GM12865 (cell line): ENCODE measurements around the gene KIF18A.

Experiments
- DNase-seq: peaks from one replicate; pipeline ENCODE4 v3.0.0; 2010; ENCODE audit warnings: low read depth
- H3K4me3 ChIP-seq: 2 replicates; pipeline ENCODE4 v1.5.1; 2011; ENCODE audit warnings: mild to moderate bottlenecking, low read depth, low read length, control low read depth
- TF ChIP-seq, protein P1 (sequence below): IDR thresholded peaks from 2 replicates; pipeline ENCODE4 v1.5.1; 2011; ENCODE audit warnings: low read length, control low read depth, low read depth, inconsistent platforms; ENCODE audit not compliant: insufficient read depth; ENCODE audit errors: missing control alignments

KIF18A gene

DNA sequence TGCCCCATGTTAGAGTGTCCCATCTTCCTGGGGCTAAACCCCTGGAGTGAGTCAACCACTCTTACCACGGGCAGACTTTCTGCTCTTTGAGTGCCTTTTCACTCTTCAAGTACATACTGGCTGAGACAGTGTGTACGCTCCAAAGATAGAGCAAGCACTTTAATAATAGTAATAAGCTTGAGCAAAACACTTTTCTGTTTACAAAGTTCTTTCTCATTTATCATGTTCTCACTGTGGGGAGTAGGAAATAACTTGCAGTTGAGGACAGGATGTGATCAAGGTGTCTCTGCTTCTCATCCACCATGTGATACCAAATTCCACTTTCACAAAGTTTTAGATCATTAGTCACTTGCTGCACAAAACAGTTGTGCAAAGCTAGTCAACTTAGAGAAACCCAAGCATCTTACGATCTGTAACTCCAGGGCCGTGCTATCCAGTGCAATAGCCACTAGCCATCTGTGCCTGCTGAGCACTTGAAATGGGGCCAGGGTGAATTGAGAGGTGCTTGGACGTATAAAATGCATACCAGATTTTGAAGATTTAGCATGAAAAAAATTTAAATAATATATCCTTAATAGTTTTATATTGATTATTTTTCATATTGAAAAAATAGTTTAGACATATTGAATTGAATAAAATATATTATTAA, 135.3 kb downstream of the KIF18A start:
- TF ChIP-seq, protein P1, sequence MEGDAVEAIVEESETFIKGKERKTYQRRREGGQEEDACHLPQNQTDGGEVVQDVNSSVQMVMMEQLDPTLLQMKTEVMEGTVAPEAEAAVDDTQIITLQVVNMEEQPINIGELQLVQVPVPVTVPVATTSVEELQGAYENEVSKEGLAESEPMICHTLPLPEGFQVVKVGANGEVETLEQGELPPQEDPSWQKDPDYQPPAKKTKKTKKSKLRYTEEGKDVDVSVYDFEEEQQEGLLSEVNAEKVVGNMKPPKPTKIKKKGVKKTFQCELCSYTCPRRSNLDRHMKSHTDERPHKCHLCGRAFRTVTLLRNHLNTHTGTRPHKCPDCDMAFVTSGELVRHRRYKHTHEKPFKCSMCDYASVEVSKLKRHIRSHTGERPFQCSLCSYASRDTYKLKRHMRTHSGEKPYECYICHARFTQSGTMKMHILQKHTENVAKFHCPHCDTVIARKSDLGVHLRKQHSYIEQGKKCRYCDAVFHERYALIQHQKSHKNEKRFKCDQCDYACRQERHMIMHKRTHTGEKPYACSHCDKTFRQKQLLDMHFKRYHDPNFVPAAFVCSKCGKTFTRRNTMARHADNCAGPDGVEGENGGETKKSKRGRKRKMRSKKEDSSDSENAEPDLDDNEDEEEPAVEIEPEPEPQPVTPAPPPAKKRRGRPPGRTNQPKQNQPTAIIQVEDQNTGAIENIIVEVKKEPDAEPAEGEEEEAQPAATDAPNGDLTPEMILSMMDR: no peak
- H3K4me3 ChIP-seq: no peak overlapping the region
- DNase-seq: no peak

DNA sequence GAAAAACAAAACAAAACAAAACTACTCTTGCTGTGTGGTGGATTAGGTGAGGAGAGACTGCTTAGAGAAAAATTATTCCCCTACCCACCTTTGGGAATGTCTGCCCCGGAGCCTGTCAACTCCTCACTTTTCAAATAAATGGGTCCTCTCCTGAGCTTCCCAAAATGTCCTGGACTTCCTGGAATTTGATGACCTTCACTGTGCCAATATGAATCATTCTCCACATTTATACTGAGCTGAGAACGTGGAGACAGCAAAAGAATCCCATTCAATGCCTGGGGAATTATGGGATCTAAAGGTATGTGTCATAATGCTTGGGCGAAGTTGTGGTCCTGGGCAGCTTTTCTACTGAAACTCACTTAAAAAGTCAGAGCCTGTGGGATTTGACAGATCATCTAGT, 136.8 kb downstream of the KIF18A start:
- no peak overlapping the region for H3K4me3 ChIP-seq
- DNase-seq: no peak
- TF ChIP-seq, protein P1: no peak
